Stimulated activated CD4-positive, alpha-beta T cell treated with anti-CD3 and anti-CD28 coated beads, TNF-alpha, amount 100 ng/mL, for 48 hours (primary cell): ENCODE results near the gene SLC17A2.

Experiments used
- DNase-seq, 3 donors: peaks; one replicate each; pipeline ENCODE4 v3.0.0-alpha.2; 2020; ENCODE audit warnings: low read depth in 3 of 3

Gene SLC17A2

GRCh38 chr6:25930532-25931410, at the start of gene SLC17A2:
Gene SLC17A2 (minus strand): TSS chr6:25930691. CDS start chr6:25925796, 4,895 bp downstream.
- no peak for DNase-seq

- DNase-seq, result no peak
Observed at GRCh38 chr6:25975923-25976560, 45.6 kb upstream of the SLC17A2 start.

- no peak for DNase-seq
Observed at GRCh38 chr6:25973923-25974555, 43.5 kb upstream of the SLC17A2 start.

- DNase-seq, result no peak
Observed at GRCh38 chr6:25972902-25973301, 42.4 kb upstream of the SLC17A2 start.

GRCh38 chr6:25972128-25972527, 41.6 kb upstream of the SLC17A2 start:
- DNase-seq, result no peak

- DNase-seq, result no peak
Observed at GRCh38 chr6:25971187-25971821, 40.8 kb upstream of the SLC17A2 start.

GRCh38 chr6:25968769-25969168, 38.3 kb upstream of the SLC17A2 start:
- DNase-seq, result no peak

- DNase-seq, result no peak
Observed at GRCh38 chr6:25966711-25967110, 36.2 kb upstream of the SLC17A2 start.

- no peak for DNase-seq
Observed at GRCh38 chr6:25965058-25965457, 34.6 kb upstream of the SLC17A2 start.

GRCh38 chr6:25963426-25964123, 33.1 kb upstream of the SLC17A2 start:
- DNase-seq, result no peak

GRCh38 chr6:25962149-25963127, 31.9 kb upstream of the SLC17A2 start, which contains the start of gene TRIM38:
Gene TRIM38 (plus strand): TSS chr6:25962802. CDS start chr6:25966523, 3,721 bp downstream.
- DNase-seq, result peak; percentile 50 to 66 (median 52)

GRCh38 chr6:25961619-25962148, 31.2 kb upstream of the SLC17A2 start:
- DNase-seq, result no peak

GRCh38 chr6:25960734-25961133, 30.2 kb upstream of the SLC17A2 start:
- peak; percentile 34 to 54 (median 41) for DNase-seq

GRCh38 chr6:25959890-25960536, 29.5 kb upstream of the SLC17A2 start:
- no peak for DNase-seq

- DNase-seq, result no peak
Observed at GRCh38 chr6:25958700-25959162, 28.2 kb upstream of the SLC17A2 start.

GRCh38 chr6:25956226-25956625, 25.7 kb upstream of the SLC17A2 start:
- DNase-seq, result no peak

GRCh38 chr6:25954756-25955155, 24.3 kb upstream of the SLC17A2 start:
- DNase-seq, result no peak

- DNase-seq, result no peak
Observed at GRCh38 chr6:25953733-25954132, 23.2 kb upstream of the SLC17A2 start.

- no peak for DNase-seq
Observed at GRCh38 chr6:25952535-25952934, 22.0 kb upstream of the SLC17A2 start.
